ENCODE results near the gene GFPT2.

Gene GFPT2

GRCh38 chr5:180350711-180351465, 2.2 kb downstream of the GFPT2 start:
- no peak for DNase-seq

- no peak for DNase-seq
Observed at GRCh38 chr5:180350296-180350695, 2.8 kb downstream of the GFPT2 start.

DNA sequence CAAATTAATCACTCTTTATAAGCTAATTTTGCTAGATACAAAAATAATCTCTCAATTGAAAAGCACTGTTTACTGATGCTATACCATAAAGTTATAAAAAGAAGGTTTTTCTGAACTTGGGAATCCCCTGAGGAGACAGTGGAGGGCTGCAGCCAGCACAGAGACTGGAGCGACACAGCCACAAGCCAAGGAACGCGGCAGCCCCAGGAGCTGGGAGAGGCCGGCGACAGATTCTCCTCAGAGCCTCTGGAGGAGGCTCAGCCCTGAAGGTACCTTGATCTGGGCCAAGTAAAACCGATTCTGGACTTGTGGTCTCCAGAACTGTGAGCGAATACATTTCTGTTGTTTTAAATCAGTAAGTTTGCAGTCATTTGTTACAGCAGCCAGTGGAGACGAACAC, 3.7 kb downstream of the GFPT2 start:
- DNase-seq = no peak

GRCh38 chr5:180348336-180348735, 4.8 kb downstream of the GFPT2 start:
- DNase-seq = no peak

- no peak for DNase-seq
Observed at GRCh38 chr5:180347702-180348101, 5.4 kb downstream of the GFPT2 start.

DNA sequence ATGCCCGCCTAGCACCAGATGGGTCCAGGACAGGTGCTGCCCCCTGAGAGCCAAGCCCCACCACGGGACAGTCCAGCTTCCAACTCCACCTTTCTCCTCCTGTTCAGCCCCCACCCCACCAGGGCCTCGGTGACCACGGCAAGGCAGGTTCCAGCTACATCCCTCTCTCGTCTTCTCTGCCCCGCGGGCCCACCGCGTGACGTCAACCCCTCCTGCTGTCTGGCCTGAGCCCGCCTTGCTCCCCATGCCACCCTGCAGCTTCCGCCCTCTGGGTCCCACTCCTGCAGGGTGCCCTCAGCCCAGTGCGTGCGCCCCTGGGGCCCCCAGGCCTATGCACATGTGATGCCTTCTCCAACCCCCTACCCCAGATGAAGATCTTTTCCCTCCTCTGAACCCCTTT, 6.8 kb downstream of the GFPT2 start:
- DNase-seq = no peak

DNA sequence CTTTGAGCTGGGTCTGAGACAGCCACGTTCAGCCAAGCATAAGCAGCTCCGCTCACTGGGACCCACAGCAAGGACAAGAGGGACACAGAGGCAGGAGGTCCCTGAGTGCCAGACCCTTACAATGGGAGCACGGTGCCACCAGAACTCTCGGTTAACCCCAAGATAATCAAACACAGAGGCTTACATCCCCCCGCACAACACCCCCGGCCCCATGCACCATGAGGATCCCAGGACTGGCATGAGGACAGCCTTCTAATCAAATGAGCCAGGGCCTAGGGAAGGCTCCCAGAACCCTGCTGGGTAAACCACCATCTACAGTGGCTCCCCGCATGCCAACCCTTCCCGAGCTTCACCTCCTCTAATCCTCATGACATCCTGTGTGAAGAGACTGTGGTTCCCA, 7.4 kb downstream of the GFPT2 start:
- DNase-seq = no peak

GRCh38 chr5:180345186-180345585, 8.0 kb downstream of the GFPT2 start:
- no peak for DNase-seq

DNA sequence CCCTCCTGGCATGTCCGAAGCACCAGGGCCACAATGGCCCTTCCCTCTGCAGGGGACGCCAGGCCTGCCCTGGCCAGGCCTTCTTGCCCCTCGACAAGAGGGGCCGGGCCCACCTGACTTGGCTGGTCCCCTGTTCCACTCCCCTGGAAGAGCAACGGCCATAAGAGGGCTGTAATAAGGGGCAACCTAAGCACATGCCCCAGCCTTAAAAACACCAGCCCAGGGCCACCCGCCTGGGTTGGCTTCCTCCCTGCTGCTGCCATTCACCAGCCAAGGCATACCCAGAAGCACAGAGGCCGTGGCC, 8.5 kb downstream of the GFPT2 start:
- DNase-seq = no peak

DNA sequence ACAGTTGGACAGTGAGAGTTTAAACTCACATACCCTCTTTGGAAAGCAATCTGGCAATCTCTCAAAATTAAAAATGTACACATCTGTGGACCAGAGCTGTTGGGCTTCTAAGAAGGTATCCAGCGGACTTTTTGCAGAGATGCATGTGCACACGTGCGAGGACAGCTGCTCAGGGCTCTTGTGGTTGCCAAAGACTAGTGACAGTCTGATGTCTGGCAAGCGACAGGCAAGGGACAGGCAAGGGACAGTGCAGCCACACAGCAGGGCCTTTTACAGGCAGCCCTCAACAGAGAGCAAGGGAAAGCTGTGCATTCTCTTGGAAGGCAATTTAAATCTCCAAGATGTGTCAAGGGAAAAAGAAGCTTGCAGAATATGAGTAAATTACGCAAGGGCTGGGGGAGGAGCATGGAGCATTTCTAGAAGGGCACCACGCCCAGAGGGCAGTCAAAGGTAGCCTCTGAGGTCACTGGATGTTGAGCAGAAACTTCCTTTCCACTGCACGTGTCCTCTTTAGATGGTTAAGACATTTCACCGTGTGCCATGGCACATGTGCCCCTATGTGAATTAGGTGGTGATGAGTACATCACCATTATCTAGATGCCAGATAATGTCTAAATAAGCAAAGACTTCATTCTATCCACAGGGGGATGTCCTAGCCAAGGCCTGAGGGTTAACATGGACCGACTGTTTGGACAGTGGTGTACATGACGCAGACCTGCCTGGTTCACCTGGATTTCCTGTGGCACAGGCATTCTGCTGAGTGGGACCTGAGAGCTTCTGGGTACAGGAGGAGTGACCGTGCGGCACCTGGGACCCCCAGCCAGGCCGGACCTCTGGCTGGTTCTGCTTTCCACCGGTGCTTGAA, 9.1 kb downstream of the GFPT2 start:
- no peak for DNase-seq

DNA sequence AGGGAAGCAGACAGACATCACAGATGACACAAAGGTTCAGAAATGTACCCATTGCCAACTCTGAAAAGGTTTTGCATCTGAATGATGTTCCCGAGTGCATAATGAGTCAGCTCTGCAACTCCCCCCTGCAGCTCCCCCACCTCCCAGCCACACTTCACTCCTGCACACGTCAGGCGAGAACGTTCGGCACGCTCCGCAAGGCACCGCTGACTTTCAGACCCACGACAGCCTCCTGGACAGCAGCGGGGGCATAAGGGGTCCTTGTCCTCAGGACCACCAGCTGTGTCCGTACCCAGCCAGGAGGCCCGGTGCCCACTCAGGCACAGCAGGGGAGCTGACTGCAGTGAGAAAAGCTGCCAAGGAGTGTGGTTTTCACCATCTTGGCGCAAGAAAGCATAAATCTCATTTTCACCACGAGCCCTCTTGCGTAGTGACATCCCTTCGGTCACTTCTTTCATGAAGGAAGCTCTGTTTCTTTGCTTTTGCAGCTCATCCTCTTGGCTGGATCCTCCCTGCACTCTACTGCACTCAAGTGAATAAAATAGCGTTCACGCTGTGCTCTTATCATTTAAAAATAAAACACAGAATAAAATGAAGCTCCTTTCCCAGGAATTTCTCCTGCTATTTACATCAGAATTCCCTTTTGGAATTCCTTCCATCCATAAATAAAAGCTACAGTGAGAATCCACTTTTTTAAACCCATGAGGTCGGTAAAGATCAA, 9.9 kb downstream of the GFPT2 start:
- DNase-seq = no peak

GRCh38 chr5:180341595-180341994, 11.5 kb downstream of the GFPT2 start:
- DNase-seq = no peak

- no peak for DNase-seq
Observed at GRCh38 chr5:180340856-180341255, 12.3 kb downstream of the GFPT2 start.

GRCh38 chr5:180339583-180340183, 13.5 kb downstream of the GFPT2 start:
- DNase-seq = no peak

DNA sequence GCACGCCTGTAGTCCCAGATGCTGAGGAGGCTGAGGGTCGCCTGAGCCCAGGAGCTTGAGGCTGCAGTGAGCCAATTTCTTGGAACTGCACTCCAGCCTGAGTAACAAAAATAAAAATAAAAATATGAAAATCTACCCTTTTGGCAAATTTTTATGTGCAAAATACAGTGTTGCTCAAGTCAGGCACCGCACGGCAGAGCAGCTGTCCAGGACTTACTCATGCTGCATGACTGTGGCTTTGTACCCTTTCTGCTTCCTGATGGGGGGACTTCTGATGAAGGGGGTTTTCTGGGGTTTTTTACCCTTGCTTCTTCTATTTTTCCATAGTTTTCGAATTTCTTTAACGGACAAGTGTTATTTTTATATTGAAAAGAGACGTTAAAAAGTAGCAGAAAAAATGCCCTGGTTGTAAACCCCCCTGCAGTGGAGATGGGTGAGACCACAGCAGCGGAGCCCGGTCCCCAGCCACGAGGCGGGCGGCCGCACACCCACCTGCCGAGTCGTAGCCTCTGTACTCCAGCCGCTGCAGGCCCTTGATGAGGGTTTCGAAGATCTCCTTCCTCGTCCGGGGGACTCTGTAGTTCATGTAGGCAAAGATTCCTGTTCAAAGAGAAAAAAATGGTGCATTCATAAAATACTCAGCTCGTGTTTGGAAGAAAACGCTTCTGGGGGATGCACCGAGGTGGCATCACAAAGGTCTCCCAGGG, 15.0 kb downstream of the GFPT2 start:
- DNase-seq = no peak

GRCh38 chr5:180336234-180337020, 16.7 kb downstream of the GFPT2 start:
- DNase-seq = no peak

DNA sequence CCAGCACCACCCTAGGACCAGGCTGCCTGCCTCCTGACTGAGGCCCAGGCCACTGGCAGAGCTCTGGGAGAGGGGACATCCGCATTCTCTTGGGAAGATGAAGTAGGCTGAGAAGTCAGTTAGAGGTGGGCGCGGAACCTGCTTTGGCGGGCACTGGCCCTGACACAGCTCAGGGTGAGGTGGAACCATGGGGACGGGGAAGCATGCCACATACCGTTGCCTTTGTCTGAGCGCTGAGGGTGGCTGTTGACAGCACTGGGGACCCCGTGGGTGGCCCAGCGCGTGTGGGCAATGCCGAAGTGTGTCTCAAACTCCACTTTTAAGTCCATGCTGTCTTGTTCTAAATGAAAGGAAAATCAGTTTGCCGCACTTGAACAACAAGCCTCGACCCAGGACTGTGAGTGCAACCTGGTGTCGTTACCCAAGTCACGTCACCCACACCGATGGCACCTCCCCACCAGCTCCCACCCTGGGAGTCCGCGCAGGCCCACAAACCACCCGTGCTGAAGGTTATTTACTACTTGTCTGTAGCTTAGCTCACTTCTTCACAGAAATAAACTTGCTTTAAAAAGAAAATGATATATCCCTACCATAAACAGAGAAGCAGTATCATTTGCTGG, 17.4 kb downstream of the GFPT2 start:
- no peak for DNase-seq

DNA sequence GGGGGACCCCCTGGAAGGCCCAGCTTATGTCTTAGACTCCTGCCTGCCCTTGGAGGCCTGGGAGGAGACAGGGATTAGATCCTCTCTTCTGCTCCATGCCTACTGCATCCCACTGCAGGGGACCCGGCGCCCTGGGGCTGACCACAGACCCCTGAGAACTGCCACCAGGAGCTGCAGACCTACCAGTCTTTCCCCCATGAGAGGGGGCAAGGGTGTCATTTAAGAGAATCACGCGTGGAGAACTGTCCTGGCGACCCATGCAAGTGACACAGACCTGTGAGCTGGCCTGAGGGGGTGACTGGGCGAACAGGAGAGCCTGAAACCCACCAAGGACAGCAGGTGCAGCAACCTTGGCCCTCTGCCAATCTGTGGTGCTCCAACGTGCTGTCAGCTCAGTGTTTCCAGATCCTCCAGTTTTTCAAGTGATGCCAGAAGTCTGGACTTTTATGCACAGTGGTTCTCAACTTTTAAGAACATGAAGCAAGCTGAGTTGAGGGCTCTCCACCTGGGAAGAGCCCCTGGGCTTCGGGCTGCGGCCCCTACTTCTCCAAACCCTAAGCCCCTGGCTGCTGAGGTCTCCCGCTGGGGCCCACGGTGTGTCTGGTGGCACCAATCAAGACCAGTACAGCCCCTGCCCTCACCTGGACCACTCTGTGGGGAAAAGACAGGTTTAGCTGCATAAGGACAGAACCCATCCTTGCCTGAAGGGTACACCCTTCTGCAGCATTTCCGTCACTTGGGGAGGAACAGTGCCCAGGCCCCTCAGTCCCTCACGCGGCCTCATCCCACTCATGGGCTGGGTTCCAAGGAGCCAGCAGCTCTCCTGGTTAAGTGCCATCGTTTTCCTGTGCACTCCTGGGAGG, 18.2 kb downstream of the GFPT2 start:
- DNase-seq = no peak

DNA sequence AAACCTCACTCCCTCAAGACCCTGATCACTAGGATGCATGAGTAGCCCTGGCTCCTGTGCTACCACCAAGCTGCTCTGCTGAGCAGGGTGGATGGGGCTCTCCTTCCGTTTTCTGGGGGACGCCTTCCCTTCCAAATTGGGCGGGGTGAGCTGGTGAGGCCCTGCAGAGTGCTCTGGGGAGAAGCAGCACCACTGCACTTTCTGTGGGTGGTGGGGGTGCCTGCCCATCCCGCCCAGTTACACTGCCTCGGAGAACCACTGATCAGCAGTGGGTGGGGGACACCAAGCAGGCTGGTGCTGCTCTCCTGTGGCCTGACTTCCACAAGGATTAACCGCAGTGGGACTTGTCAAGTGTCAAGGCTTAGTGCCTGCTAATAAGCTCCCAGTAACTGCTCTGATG, 19.0 kb downstream of the GFPT2 start:
- no peak for DNase-seq

GRCh38 chr5:180333661-180334060, 19.5 kb downstream of the GFPT2 start:
- DNase-seq = no peak

All from NCI-H526 (cell line).